HEK293 (cell line): ENCODE measurements around the gene MYO7A.

Experiments used
- CTCF ChIA-PET: fragments of 350-600 bp; formaldehyde crosslinking; extraction: SDS; loops from one replicate; lab custom pipeline; 2021; ENCODE audit warnings: antibody characterized with exemption; lab: Yijun Ruan, JAX
- POLR2A ChIA-PET: fragments of 300-600 bp; formaldehyde crosslinking; extraction: SDS; loops from one replicate; lab custom pipeline; 2020; ENCODE audit warnings: antibody characterized with exemption, inconsistent platforms; lab: Yijun Ruan, JAX
- H3K27ac ChIP-seq: fragments of 200-500 bp; sonication (Bioruptor generic); 2 replicates; pipeline ENCODE4 v1.5.1; 2014; ENCODE audit warnings: low read depth, low read length, control low read depth, inconsistent platforms; ENCODE audit errors: extremely low read depth
- H3K36me3 ChIP-seq, 2 experiments: fragments of 200-500 bp in 1 of 2; sonication (Bioruptor generic) in 1 of 2; 1 replicate in 1 of 2; 2 replicates in 1 of 2; pipeline ENCODE4 v1.5.1; 2014 to 2017; ENCODE audit warnings: inconsistent platforms in 2 of 2, low read length in 2 of 2; ENCODE audit not compliant: control insufficient read depth in 2 of 2, insufficient read depth in 1 of 2
- H3K4me1 ChIP-seq: fragments of 200-500 bp; sonication (Bioruptor generic); 2 replicates; pipeline ENCODE4 v1.5.1; 2014; ENCODE audit warnings: mild to moderate bottlenecking, low read length, inconsistent platforms; ENCODE audit not compliant: control insufficient read depth, insufficient read depth
- H3K4me3 ChIP-seq: 2 replicates; pipeline ENCODE4 v1.5.1; 2011; ENCODE audit warnings: low read depth, mild to moderate bottlenecking, control low read depth, low read length, moderate library complexity
- H3K9me3 ChIP-seq: fragments of 200-500 bp; sonication (Bioruptor generic); 2 replicates; pipeline ENCODE4 v1.5.1; 2014; ENCODE audit warnings: low read depth, low read length, inconsistent platforms; ENCODE audit not compliant: control insufficient read depth, insufficient read depth
- EGR2 ChIP-seq: fragments of 450-650 bp; formaldehyde crosslinking; IDR thresholded peaks from 2 replicates; pipeline ENCODE4 v1.5.1; 2016; ENCODE audit warnings: low read depth, missing biosample characterization, missing genetic modification characterization
- KLF1 ChIP-seq: fragments of 450-650 bp; formaldehyde crosslinking; IDR thresholded peaks from 2 replicates; pipeline ENCODE4 v1.5.1; 2016; ENCODE audit warnings: missing biosample characterization, missing genetic modification characterization
- KLF16 ChIP-seq: fragments of 450-650 bp; formaldehyde crosslinking; IDR thresholded peaks from 2 replicates; pipeline ENCODE4 v1.5.1; 2017; ENCODE audit warnings: missing biosample characterization, missing genetic modification characterization
- PRDM10 ChIP-seq: fragments of 450-650 bp; formaldehyde crosslinking; IDR thresholded peaks from 2 replicates; pipeline ENCODE4 v1.5.1; 2016; ENCODE audit warnings: missing biosample characterization, missing genetic modification characterization
- SP7 ChIP-seq: fragments of 450-650 bp; formaldehyde crosslinking; IDR thresholded peaks from 2 replicates; pipeline ENCODE4 v1.5.1; 2016; ENCODE audit warnings: missing biosample characterization, missing genetic modification characterization
- TCF7L2 ChIP-seq: IDR thresholded peaks from 2 replicates; pipeline ENCODE4 v1.6.1; 2011; ENCODE audit warnings: low read depth, mild to moderate bottlenecking, inconsistent platforms, low read length, moderate library complexity, borderline replicate concordance
- TRIM28 ChIP-seq: IDR thresholded peaks from 2 replicates; pipeline ENCODE4 v1.6.1; 2011; ENCODE audit warnings: low read length, control low read depth, borderline replicate concordance
- ZNF174 ChIP-seq: fragments of 450-650 bp; formaldehyde crosslinking; IDR thresholded peaks from 2 replicates; pipeline ENCODE4 v1.5.0; 2017; ENCODE audit warnings: missing biosample characterization, mild to moderate bottlenecking, missing genetic modification characterization
- ZNF426 ChIP-seq: fragments of 450-650 bp; formaldehyde crosslinking; IDR thresholded peaks from 2 replicates; pipeline ENCODE4 v1.5.1; 2017; ENCODE audit warnings: missing biosample characterization, missing genetic modification characterization, mild to moderate bottlenecking, inconsistent platforms, moderate library complexity
- ZNF473 ChIP-seq: fragments of 450-650 bp; formaldehyde crosslinking; IDR thresholded peaks from 2 replicates; pipeline ENCODE4 v1.5.1; 2017; ENCODE audit warnings: missing biosample characterization, missing genetic modification characterization
- ZNF560 ChIP-seq: fragments of 450-650 bp; formaldehyde crosslinking; IDR thresholded peaks from 2 replicates; pipeline ENCODE4 v1.5.1; 2017; ENCODE audit warnings: missing biosample characterization, missing genetic modification characterization, borderline replicate concordance
- ZNF561 ChIP-seq: fragments of 450-650 bp; IDR thresholded peaks from 2 replicates; pipeline ENCODE4 v1.5.1; 2018; ENCODE audit warnings: missing biosample characterization, missing genetic modification characterization, borderline replicate concordance
- ZNF600 ChIP-seq: fragments of 450-650 bp; formaldehyde crosslinking; IDR thresholded peaks from 2 replicates; pipeline ENCODE4 v1.5.1; 2016; ENCODE audit warnings: missing biosample characterization, missing genetic modification characterization
- ZNF621 ChIP-seq: fragments of 450-650 bp; formaldehyde crosslinking; IDR thresholded peaks from 2 replicates; pipeline ENCODE4 v1.5.1; 2017; ENCODE audit warnings: missing biosample characterization, missing genetic modification characterization
- ZNF624 ChIP-seq: fragments of 450-650 bp; formaldehyde crosslinking; IDR thresholded peaks from 2 replicates; pipeline ENCODE4 v1.5.1; 2017; ENCODE audit warnings: missing biosample characterization, missing genetic modification characterization
- ZNF843 ChIP-seq: fragments of 450-650 bp; formaldehyde crosslinking; IDR thresholded peaks from 2 replicates; pipeline ENCODE4 v1.5.1; 2016; ENCODE audit warnings: missing biosample characterization, missing genetic modification characterization
- ZSCAN16 ChIP-seq: fragments of 450-650 bp; formaldehyde crosslinking; IDR thresholded peaks from 2 replicates; pipeline ENCODE4 v1.5.1; 2016; ENCODE audit warnings: missing biosample characterization, missing genetic modification characterization
- ZSCAN30 ChIP-seq: fragments of 450-650 bp; IDR thresholded peaks from 2 replicates; pipeline ENCODE4 v1.5.1; 2018; ENCODE audit warnings: missing biosample characterization, mild to moderate bottlenecking, missing genetic modification characterization, moderate library complexity
- TF ChIP-seq, protein P1 (sequence below): fragments of 450-650 bp; formaldehyde crosslinking; IDR thresholded peaks from 2 replicates; pipeline ENCODE4 v1.5.1; 2017; ENCODE audit warnings: missing biosample characterization, missing genetic modification characterization
- TF ChIP-seq, protein P2 (sequence below): fragments of 450-650 bp; formaldehyde crosslinking; IDR thresholded peaks from 2 replicates; pipeline ENCODE4 v1.5.1; 2016; ENCODE audit warnings: missing biosample characterization, missing genetic modification characterization, borderline replicate concordance
- TF ChIP-seq, protein P3 (sequence below): fragments of 450-650 bp; formaldehyde crosslinking; IDR thresholded peaks from 2 replicates; pipeline ENCODE4 v1.5.0; 2017; ENCODE audit warnings: missing biosample characterization, missing genetic modification characterization, borderline replicate concordance

Gene MYO7A

DNA sequence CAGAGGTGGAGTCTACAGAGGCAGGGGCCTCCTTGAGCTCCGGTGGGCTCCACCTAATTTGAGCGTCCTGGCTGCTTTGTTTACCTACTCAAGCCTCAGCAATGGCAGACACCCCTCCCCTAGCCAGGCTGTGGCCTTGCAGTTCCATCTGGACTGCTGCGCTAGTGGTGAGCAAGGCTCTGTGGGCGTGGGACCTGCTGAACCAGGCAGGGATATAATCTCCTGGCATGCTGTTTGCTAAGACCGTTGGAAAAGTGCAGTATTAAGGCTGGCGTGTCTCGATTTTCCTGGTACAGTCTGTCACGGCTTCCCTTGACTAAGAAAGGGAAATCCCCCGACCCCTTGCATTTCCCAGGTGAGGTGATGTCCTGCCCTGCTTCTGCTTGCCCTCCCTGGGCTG, 95.8 kb downstream of the MYO7A start (continued):
- TF ChIP-seq PRDM10 (tag by site-specific recombination) (no peak), ZSCAN16 (tag by site-specific recombination) (no peak)

GRCh38 chr11:77230878-77231605, 103.0 kb downstream of the MYO7A start:
- Histone ChIP-seq H3K9me3 (no peaks in the 10 kb centered on the region), H3K27ac (no peak overlapping the region)
- POLR2A ChIA-PET = no interaction called here

More at GRCh38 chr11:77230878-77231605, 103.0 kb downstream of the MYO7A start:
- no peaks in the 10 kb centered on the region for H3K4me1 ChIP-seq
- no peaks in the 10 kb centered on the region for H3K36me3 ChIP-seq
- TF ChIP-seq ZNF473 (tag by site-specific recombination) (no peak), ZNF174 (tag by site-specific recombination) (no peak), ZNF843 (tag by site-specific recombination) (no peak), SP7 (tag by site-specific recombination) (no peak), TCF7L2 (no peak), KLF1 (no peak), ZNF624 (no peak), ZNF600 (tag by site-specific recombination) (no peak), ZSCAN30 (tag by site-specific recombination) (no peak), KLF16 (tag by site-specific recombination) (no peak), TRIM28 (no peak), ZNF560 (tag by site-specific recombination) (no peak), ZNF621 (no peak), EGR2 (tag by site-specific recombination) (no peak), ZNF561 (no peak), ZNF426 (tag by site-specific recombination) (no peak)
- TF ChIP-seq, protein P1, sequence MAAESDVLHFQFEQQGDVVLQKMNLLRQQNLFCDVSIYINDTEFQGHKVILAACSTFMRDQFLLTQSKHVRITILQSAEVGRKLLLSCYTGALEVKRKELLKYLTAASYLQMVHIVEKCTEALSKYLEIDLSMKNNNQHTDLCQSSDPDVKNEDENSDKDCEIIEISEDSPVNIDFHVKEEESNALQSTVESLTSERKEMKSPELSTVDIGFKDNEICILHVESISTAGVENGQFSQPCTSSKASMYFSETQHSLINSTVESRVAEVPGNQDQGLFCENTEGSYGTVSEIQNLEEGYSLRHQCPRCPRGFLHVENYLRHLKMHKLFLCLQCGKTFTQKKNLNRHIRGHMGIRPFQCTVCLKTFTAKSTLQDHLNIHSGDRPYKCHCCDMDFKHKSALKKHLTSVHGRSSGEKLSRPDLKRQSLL (tag by site-specific recombination) = no peak
- TF ChIP-seq, protein P2, sequence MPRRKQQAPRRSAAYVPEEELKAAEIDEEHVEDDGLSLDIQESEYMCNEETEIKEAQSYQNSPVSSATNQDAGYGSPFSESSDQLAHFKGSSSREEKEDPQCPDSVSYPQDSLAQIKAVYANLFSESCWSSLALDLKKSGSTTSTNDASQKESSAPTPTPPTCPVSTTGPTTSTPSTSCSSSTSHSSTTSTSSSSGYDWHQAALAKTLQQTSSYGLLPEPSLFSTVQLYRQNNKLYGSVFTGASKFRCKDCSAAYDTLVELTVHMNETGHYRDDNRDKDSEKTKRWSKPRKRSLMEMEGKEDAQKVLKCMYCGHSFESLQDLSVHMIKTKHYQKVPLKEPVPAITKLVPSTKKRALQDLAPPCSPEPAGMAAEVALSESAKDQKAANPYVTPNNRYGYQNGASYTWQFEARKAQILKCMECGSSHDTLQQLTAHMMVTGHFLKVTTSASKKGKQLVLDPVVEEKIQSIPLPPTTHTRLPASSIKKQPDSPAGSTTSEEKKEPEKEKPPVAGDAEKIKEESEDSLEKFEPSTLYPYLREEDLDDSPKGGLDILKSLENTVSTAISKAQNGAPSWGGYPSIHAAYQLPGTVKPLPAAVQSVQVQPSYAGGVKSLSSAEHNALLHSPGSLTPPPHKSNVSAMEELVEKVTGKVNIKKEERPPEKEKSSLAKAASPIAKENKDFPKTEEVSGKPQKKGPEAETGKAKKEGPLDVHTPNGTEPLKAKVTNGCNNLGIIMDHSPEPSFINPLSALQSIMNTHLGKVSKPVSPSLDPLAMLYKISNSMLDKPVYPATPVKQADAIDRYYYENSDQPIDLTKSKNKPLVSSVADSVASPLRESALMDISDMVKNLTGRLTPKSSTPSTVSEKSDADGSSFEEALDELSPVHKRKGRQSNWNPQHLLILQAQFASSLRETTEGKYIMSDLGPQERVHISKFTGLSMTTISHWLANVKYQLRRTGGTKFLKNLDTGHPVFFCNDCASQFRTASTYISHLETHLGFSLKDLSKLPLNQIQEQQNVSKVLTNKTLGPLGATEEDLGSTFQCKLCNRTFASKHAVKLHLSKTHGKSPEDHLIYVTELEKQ = no peak
- TF ChIP-seq, protein P3, sequence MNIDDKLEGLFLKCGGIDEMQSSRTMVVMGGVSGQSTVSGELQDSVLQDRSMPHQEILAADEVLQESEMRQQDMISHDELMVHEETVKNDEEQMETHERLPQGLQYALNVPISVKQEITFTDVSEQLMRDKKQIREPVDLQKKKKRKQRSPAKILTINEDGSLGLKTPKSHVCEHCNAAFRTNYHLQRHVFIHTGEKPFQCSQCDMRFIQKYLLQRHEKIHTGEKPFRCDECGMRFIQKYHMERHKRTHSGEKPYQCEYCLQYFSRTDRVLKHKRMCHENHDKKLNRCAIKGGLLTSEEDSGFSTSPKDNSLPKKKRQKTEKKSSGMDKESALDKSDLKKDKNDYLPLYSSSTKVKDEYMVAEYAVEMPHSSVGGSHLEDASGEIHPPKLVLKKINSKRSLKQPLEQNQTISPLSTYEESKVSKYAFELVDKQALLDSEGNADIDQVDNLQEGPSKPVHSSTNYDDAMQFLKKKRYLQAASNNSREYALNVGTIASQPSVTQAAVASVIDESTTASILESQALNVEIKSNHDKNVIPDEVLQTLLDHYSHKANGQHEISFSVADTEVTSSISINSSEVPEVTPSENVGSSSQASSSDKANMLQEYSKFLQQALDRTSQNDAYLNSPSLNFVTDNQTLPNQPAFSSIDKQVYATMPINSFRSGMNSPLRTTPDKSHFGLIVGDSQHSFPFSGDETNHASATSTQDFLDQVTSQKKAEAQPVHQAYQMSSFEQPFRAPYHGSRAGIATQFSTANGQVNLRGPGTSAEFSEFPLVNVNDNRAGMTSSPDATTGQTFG (tag by site-specific recombination) = no peak
- CTCF ChIA-PET = interaction anchor here (0.6 to 0.7 kb wide), 2 partner anchors 14 to 41 kb away, joined by 3 read pairs; no protein-coding TSS in a partner anchor
- H3K4me3 ChIP-seq = no peak overlapping the region
